Measurements from ENCODE around the gene UNKL.
"Not testable (repeated sequence)": the region's sequence is repeated elsewhere in the genome, so short reads cannot be mapped to it uniquely, and the experiment has no call there.

UNKL gene

GRCh38 chr16:1330931-1331711 is 83.4 kb downstream of the UNKL start:
- in situ Hi-C loops (cut with HindIII; ENCODE audit: low pct_unique_long_range_greater_than_20kb, low sequenced_read_pairs): no loop called here
- TF ChIP-seq JUND (IDR thresholded peaks at IDR 0.05; ENCODE audit: low read depth): no peak
- DNase-seq (ENCODE audit: low read depth in 1 of 2, low spot score in 1 of 2): no peak

- DNase-seq (ENCODE audit: low read depth in 1 of 2, low spot score in 1 of 2): no peak
- TF ChIP-seq JUND (IDR thresholded peaks at IDR 0.05; ENCODE audit: low read depth): no peak
- in situ Hi-C loops (cut with HindIII; ENCODE audit: low pct_unique_long_range_greater_than_20kb, low sequenced_read_pairs): no loop called here
Measured at GRCh38 chr16:1330260-1330914, 84.1 kb downstream of the UNKL start.

GRCh38 chr16:1328961-1329360 is 85.5 kb downstream of the UNKL start:
- in situ Hi-C loops (cut with HindIII; ENCODE audit: low pct_unique_long_range_greater_than_20kb, low sequenced_read_pairs); DNase-seq (ENCODE audit: low read depth in 1 of 2, low spot score in 1 of 2): not testable (repeated sequence)

GRCh38 chr16:1328136-1328535 is 86.4 kb downstream of the UNKL start:
- DNase-seq (ENCODE audit: low read depth in 1 of 2, low spot score in 1 of 2); in situ Hi-C loops (cut with HindIII; ENCODE audit: low pct_unique_long_range_greater_than_20kb, low sequenced_read_pairs): not testable (repeated sequence)

- DNase-seq (ENCODE audit: low read depth in 1 of 2, low spot score in 1 of 2): no peak
- no peak for TF ChIP-seq JUND (IDR thresholded peaks at IDR 0.05; ENCODE audit: low read depth)
- in situ Hi-C loops (cut with HindIII; ENCODE audit: low pct_unique_long_range_greater_than_20kb, low sequenced_read_pairs): no loop called here
Measured at GRCh38 chr16:1327619-1327947, 86.9 kb downstream of the UNKL start.

GRCh38 chr16:1326946-1327618 is 87.4 kb downstream of the UNKL start:
- in situ Hi-C loops (cut with HindIII; ENCODE audit: low pct_unique_long_range_greater_than_20kb, low sequenced_read_pairs): no loop called here
- DNase-seq (ENCODE audit: low read depth in 1 of 2, low spot score in 1 of 2): no peak
- TF ChIP-seq JUND (IDR thresholded peaks at IDR 0.05; ENCODE audit: low read depth): no peak

- TF ChIP-seq JUND (IDR thresholded peaks at IDR 0.05; ENCODE audit: low read depth): no peak
- in situ Hi-C loops (cut with HindIII; ENCODE audit: low pct_unique_long_range_greater_than_20kb, low sequenced_read_pairs): no loop called here
- DNase-seq (ENCODE audit: low read depth in 1 of 2, low spot score in 1 of 2): no peak
Measured at GRCh38 chr16:1326391-1326790, 88.1 kb downstream of the UNKL start.

GRCh38 chr16:1325673-1326371 is 88.7 kb downstream of the UNKL start:
- in situ Hi-C loops (cut with HindIII; ENCODE audit: low pct_unique_long_range_greater_than_20kb, low sequenced_read_pairs): no loop called here
- no peak for TF ChIP-seq JUND (IDR thresholded peaks at IDR 0.05; ENCODE audit: low read depth)
- DNase-seq (ENCODE audit: low read depth in 1 of 2, low spot score in 1 of 2): no peak

GRCh38 chr16:1325261-1325660 is 89.2 kb downstream of the UNKL start:
- no peak for TF ChIP-seq JUND (IDR thresholded peaks at IDR 0.05; ENCODE audit: low read depth)
- in situ Hi-C loops (cut with HindIII; ENCODE audit: low pct_unique_long_range_greater_than_20kb, low sequenced_read_pairs): no loop called here

GRCh38 chr16:1324286-1324826 is 90.1 kb downstream of the UNKL start:
- DNase-seq (ENCODE audit: low read depth in 1 of 2, low spot score in 1 of 2): no peak
- in situ Hi-C loops (cut with HindIII; ENCODE audit: low pct_unique_long_range_greater_than_20kb, low sequenced_read_pairs): no loop called here
- no peak for TF ChIP-seq JUND (IDR thresholded peaks at IDR 0.05; ENCODE audit: low read depth)

More at GRCh38 chr16:1325261-1325660, 89.2 kb downstream of the UNKL start:
- no peak for DNase-seq (ENCODE audit: low read depth in 1 of 2, low spot score in 1 of 2)

- in situ Hi-C loops (cut with HindIII; ENCODE audit: low pct_unique_long_range_greater_than_20kb, low sequenced_read_pairs): no loop called here
- no peak for TF ChIP-seq JUND (IDR thresholded peaks at IDR 0.05; ENCODE audit: low read depth)
- no peak for DNase-seq (ENCODE audit: low read depth in 1 of 2, low spot score in 1 of 2)
Measured at GRCh38 chr16:1323296-1324239, 90.9 kb downstream of the UNKL start.

- TF ChIP-seq JUND (IDR thresholded peaks at IDR 0.05; ENCODE audit: low read depth): no peak
- DNase-seq (ENCODE audit: low read depth in 1 of 2, low spot score in 1 of 2): no peak
- in situ Hi-C loops (cut with HindIII; ENCODE audit: low pct_unique_long_range_greater_than_20kb, low sequenced_read_pairs): no loop called here
Measured at GRCh38 chr16:1322407-1322806, 92.1 kb downstream of the UNKL start.
